RPMI8226 (cell line): ENCODE measurements around the gene CTNND2.
"Not testable (repeated sequence)": the region's sequence is repeated elsewhere in the genome, so short reads cannot be mapped to it uniquely, and the experiment has no call there.

Experiments
- DNase-seq: peaks from one replicate; pipeline ENCODE4 v3.0.0-alpha.2; 2015

CTNND2 gene

DNA sequence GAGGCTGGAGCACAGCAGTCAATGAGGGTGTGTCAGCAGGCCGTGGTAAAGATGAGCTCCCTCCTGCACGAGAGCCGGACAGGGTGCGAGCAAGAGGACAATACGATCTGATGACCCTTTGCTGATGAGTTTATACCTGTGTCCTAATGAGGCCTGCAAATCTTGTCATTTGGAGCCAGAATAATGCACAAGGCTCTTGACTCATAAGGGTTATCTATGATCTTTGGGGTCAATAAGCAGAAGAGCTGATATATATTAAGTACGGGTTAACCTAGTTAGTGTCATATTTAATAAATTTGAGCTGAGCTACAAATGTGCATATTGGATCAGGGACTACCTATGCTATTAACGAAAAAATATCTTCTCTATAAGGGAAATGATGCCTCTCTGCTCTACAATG is 46.9 kb downstream of the CTNND2 start:
- no peak for DNase-seq

DNA sequence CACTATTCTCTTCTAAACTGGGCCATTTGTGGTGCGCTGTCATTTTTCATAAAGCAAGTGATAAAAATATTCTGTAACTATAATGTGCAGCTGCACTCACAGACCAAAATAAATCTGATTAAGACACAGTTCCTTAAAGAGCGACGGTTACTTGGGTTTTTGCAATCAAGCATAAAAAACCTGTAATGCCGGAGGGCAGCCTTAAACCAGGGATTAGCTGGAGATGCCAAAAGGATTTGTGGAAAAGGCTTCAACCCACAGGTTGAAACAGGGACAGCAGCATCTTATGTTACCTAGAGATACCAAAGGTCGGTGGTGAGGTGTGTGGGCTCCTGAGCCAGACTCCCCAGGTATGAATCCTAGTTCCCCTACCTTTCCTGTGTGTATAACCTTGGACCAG is 49.3 kb downstream of the CTNND2 start:
- no peak for DNase-seq

DNA sequence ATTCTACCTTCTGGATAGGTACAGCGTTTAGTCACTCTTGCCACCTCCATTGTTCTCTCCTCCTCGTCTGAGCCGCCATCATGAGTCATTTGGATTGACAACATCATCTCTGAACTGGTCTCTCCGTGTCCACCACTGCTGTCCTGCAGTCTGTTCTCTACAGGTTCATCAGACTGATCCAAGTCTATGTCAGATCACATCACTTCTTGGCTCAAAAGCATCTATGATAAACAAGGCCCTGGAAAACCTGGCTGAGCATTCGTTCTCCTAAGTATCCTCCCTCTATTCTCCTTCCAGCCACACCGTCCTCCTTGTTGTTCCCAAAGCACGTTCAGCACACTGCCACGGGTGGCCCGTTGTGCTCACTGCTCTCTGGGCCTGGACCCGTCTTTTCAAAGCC is 50.5 kb downstream of the CTNND2 start:
- DNase-seq, result no peak

DNA sequence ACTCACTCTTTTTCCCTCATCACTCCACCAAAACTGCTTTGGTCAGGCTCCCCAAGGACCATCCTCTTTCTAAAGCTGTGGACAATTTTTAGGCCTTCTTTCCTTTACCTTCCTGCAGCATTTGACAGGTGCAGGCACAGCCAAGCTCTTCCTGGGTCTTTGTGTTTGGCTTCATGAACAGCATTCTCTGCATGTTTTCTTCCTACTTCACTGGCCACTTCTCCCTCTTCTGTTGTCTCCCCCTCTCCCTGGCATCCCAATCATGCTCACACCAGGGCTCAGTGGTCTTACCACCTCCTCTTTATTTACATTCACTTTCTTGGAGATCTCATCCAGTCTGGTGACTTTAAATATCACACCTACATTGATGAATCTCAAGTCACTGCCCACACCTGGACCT is 51.1 kb downstream of the CTNND2 start:
- DNase-seq, result no peak

DNA sequence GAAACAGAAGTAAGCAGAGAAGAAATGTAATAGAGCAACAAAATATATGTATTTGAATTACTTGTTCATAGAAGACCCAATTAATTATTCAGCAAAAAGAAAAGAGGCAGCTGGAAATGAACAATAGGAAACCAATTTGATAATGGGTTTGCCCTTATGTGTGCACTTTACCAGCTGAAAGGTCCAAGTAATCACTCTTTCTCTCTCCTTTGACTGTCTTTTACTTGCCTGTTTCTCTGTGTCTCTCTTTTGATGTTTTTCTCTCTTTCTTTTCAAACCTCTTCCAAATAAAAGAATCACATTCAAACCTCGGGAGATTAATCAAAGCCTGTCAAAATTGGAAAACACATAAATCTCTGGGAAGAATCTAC is 51.5 kb downstream of the CTNND2 start:
- no peak for DNase-seq

DNA sequence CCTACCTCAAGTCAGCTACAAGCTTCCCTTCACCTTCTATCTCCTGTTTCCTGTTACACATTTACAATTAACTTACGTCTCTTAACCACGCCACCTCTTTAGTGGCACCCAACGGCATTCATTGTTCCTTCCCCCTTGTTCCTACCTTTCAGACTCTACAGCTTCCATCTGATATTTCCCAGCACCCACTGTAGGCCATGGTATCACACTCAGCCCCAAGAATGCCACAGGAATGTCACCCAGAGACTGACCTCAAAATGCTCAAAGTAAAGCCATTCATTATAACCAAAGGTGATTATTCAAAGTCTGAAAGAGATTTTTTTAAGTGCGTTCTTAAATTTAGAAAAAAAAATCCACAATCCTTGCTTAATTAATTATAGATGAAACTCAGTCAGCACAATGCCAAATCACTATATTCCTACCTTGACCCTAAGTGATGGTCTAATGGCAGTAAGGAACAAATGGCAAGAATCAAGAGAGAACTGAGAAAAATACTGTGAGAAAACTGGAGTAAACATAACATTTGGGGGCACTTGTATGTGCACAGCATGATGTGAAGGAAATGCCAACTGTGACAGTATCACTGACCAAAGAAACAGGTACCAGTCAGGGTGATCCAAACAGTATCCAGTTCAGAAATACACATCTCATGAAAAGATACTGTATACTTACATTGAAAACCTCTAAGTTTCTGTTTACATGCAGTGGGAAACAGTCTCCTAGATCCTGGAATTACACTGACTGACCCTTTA is 52.1 kb downstream of the CTNND2 start:
- no peak for DNase-seq

DNA sequence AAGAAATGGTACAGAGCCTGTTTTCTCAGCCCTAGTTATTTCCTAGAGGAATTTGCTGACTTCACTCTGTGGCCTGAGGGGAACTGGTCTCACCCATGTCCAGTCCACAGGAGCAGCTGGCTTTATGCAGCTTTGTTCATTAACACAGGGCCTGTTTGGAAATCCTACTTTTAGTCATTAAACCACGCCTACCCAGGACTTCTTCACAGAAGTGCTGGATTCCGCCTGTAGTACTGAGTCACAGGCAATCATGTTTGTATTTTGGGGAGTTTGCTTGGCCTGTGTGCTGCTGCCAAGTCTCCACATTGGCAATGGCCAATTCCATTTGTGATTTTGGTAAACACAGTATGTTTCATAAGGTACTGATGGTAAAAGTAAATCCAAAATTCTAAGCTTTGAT is 52.8 kb downstream of the CTNND2 start:
- DNase-seq, result no peak

DNA sequence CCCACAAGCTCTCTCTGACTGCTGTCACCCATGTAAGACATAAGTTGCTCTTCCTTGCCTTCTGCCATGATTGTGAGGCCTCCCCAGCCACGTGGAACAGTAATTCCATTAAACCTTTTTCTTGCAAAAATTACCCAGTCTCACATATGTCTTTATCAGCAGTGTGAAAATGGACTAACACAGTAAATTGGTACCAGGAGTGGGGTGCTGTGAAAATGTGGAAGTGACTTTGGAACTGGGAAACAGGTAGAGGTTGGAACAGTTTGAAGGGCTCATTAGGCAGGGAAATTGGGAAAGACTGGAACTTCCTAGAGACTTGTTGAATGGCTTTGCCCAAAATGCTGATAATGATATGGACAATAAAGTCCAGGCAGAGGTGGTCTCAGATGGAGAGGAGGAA is 75.7 kb downstream of the CTNND2 start:
- DNase-seq, result not testable (repeated sequence)

DNA sequence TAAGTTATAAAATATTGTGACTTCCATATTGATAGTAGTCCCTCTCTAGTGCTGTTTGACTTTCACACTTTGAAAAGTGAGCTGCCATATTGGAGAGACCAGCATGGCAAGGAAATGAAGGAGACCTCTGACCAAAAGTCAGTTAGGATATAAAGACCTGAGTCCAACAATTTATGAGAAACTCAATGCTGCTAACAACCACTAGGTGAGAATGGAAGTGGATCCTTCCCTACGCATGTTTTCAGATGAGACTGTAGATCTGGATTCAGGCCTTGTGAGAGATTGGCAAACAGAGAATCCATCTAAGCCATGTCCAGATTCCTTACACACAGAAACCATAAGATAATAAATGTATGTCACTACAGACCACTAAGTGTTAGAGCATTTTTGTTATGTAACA is 81.6 kb downstream of the CTNND2 start:
- DNase-seq, result no peak

DNA sequence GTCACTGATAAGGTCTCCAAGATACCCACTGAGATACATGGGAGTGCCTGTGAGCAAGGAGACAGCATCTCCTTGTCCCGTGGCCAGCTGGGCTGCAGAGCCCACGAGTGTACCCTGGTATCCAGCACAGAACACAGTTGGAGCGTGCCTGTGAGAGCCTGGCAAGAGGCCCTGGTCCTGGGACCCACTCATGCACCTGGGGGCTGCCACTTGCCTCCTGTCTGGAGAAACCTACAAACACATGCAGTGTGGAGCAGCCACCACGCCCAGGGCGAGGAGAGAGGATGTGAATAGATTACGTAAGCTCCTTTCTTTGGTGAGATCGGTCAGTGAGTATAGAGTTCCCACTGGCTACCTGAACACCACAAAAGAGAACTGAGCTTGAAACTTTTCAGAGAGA is 88.3 kb downstream of the CTNND2 start:
- no peak for DNase-seq

DNA sequence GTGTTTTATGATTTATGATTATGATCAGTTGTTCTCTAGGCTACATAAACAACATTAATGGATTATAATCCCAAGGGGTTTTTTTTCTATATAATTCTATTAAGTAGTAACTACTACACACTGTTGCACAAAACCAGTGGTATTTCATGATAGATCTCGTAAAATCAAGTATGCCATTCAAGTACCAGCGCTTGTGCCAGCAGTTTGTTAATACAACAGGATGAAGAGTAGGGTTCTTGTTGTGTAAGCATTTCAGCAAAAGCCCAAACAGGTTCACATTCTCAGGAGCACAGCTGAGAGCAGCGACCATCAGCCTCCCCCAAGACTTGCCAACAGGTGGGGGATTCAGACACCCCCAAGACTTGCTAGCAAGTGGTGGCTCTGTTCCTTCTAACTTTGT is 88.8 kb downstream of the CTNND2 start:
- no peak for DNase-seq

DNA sequence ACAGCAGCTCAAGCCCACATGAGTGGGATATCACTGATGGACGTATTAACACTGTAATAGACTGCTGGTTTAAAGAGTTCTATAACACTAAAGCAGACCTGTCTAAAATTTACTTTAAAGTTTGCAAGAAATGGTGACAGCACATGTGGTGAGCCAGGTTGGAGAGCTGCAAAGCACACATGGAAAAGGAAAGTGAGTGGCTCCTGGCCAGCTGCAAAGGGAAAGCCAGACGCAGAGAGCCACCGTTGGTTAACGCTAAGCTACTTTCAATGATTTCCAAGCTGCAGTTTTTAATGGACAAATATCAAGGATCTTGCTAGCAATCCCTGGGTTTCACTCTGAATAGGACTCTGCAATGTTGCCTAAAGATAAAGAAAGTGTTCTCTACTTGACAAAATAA is 89.9 kb downstream of the CTNND2 start:
- no peak for DNase-seq

DNA sequence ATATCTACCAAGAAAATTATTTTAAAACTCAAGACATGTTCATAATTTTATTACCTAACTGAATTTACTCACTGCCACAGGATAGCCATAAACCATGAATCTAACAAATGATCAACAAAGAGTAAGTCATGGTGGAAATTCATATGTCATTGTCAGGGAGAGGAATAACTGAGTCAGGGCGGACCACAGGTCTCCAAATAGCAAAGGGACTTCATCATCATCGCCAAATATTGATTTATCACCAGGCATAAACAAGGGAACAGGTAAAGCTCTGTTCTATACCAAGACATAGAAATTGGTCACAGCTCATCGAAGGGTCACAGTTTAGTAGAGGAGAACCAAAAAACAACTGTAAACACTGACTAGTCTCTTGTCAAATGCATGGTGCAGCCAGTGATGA is 94.8 kb downstream of the CTNND2 start:
- no peak for DNase-seq

DNA sequence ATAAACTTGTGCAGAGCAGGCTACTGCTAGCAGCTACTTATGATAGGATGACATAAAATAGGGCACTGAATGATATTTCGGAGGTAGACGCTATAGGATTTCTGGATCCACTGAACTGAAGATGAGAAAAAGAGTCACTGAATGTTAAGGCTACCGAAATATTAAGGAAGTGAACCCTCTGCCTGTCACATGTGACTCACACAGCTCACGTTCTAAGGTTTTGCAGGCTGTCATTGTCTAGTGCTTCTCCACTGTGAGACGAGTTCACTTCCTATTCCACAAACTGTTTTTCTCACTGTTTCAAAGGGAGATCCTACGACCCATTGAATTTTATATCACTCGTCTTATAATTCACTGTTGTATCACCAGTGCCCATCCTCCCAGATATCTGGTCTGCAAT is 100.8 kb downstream of the CTNND2 start:
- DNase-seq, result peak; percentile 6

DNA sequence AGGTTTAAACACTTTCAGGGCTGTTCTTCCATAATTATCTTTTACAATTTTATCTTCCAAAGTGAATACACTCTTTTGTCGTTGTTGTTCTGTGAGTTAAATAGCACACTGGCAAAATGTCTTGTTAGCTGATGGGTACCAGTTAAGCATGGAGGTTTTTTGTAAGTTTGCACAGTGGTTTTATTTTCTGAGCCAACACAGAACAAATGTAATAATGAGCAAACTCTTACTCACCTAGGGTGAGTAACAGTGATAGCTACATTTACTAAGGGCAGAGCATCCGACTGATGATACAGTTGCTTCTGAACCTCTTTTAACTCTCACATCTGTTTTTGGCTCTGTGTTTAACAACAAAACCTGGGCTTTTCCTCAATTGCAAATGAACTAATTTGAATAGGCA is 103.2 kb downstream of the CTNND2 start:
- DNase-seq, result no peak

DNA sequence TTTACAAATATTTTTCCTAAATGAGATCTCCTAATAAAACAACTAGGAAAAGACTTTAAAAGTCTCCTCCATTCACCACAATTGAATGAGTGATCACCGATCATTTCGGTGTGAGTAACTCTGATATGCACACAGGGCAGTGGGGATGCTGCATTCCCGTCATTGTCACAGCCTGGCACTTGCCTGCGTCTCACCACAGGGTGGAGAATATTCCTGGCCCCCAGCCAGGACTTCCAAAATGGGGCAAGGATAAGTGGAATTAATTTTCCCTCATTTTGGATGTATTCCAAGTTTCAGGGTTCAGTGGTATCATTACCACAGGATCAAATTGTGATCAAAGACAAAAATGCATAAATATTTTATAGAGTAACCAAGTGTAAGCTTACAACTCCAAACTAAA is 107.1 kb downstream of the CTNND2 start:
- no peak for DNase-seq

DNA sequence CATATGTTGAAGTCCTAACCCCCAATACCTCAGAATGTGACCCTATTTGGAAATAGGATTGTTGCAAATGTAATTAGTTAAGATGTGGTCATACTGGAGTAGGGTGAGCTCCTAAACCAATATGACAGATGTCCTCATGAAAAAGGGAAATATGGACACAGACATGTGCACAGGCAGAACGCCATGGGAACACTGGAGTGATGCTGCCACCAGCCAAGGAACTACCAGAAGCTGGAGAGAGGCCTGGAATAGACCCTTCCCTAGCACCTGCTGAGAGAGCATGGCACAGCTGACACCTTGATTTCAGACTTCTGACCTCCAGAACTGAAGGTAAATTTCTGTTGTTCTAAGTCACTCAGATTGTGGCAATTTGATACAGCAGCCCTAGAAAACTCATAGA is 110.8 kb downstream of the CTNND2 start:
- no peak for DNase-seq

DNA sequence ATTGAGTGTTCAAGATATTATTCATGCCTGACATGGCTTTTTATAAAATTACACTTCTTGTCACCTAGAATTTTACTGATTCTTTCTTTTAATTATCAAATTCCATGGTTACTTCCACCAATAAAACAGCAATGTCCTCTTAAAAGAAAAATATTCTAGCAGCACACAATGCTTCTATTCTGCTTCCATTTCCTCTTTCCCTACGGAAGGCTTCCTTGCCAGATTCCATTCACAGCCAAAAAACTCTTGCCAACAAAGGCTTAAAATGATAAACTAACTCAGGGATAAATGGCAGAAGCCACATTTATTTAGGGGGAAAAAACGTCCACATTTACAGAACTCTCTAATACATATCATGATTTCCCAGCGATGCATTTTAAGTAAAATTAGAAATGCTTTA is 111.6 kb downstream of the CTNND2 start:
- no peak for DNase-seq

DNA sequence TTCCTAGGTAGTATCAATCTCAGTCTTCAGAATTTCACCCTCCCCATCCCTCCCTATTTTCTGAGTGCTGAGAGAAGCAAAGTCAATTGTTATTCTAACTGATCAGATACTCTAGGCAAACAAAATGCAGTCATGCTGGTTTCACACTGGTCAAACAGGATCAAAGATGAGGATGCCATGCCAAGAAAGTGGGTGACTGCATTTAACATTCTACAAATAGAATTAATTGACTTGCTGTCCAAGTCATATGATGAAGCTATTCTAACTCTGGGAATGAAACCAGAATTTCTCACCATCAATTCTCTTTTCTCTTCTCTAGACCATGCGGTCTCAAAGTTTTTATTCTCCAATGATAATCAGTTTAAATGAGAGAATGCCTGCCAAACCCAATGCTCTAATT is 112.5 kb downstream of the CTNND2 start:
- no peak for DNase-seq

DNA sequence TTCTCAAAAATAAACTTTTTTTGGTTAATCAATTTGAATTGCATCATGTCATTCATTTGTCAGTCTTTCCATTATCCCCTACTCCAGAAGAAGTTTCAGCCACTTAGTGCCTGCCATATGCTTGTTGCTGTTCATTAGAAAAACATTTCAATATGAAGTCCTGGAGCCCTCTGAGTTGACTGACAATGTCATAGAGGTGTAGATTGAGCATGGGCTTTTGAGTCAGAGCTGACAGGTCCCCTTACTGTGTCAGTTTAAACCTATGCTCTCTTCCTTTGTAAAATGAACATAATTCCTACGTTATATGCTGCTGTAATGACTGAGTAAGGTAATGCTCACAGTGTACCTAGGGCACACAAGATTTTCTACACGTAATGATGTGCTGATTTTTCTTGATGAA is 114.0 kb downstream of the CTNND2 start:
- DNase-seq, result no peak

DNA sequence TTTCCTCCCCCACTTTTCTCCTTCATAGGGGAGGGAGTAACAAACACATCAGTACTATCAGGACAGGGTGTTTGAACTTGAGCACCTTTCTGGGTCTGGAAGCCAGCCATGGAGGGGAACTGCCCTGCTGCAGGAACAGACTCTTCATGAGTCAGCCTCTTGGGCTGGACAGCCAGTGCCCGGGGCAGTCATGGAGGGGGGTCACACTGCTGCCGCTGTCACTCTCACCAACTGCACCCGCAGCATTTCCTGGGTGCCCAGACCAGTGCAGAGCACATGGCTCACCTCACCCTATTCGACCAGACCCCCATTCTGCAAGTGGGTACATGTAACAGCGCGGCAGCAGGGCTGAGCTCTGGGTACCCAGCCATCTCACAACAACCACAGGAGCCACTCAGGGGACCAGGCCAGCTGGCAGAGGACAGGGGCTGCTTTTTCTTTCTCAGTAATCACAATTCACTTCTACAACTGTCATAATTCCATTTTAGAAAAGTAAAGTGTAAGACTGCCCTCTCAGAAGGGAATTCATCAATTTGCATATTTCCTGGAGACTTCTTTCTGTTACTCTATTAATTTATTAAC is 118.4 kb downstream of the CTNND2 start:
- DNase-seq, result peak; percentile 2

DNA sequence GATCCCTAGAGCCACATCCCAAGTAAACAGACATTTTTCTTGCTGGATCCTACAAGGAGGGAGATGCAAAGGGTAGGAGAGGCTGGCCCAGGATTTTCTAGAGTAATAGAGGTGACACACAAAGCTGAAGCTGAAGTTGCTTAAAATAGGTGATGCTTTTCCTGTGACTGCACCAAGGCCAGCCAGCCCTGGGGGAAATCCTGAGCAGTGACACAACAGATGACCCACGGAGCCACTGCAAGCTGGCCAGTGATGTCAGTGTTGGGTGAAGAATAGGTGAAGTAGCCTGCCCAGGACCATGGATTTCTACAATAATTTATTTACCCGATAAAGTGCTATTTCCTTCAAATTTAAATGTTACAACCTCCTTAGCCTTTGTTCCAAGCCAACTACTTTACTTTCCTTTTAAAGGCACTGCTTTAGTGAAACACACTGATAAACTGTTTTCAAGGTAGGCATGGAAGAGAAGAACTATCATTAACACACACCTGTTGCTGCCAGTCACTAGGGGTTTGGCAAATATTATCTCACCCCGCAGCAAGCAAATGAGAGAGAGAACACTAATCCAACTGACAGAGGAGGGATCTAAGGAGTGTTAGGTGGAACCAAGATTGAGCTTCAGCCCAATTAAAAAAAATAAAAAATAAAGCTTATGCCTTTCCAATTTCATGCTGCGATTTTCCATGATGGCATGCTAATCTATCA is 123.5 kb downstream of the CTNND2 start:
- no peak for DNase-seq

DNA sequence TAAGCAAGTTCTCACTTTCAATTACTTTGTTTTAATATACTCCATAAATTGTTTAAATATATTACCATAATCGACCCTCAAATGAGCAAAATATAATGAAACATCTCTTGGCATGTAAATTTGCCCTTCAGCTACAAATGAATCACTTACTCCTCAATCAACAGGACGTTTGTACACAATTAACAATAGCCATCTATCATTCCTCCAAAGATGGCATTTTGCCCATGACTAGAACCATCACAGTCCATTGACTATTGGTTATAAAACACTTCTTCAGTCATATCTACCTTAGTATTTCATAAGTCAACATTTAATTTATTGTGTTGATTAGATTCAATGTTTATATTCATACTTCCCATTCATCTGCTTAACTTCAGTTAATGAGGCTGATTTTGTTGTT is 127.2 kb downstream of the CTNND2 start:
- no peak for DNase-seq

DNA sequence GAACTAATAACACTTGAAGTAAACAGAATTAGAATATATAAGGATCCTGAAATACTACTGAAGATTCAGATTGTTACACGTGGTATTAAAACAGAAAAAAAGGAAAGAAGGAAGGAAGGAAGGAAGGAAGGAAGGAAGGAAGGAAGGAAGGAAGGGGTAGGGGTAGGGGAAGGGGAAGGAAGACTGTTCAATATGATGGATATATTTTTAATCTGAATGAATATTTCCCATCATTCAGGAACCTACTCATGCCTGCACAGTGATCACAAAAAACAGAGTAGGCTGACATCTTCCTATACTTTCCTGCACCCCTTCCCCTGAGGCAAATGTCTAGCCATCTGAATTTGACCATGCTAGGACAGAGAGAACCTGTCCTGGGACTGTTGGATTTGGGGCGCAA is 133.9 kb downstream of the CTNND2 start:
- DNase-seq, result no peak
